Kasumi-1 (cell line): Measurements from ENCODE around the gene RNASE13.

Experiments used
- DNase-seq, 2 experiments: peaks; one replicate each; lab custom pipeline; 2025; lab: John Stamatoyannopoulos, UW

Gene RNASE13, protein sequence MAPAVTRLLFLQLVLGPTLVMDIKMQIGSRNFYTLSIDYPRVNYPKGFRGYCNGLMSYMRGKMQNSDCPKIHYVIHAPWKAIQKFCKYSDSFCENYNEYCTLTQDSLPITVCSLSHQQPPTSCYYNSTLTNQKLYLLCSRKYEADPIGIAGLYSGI

GRCh38 chr14:21034707-21035106 is at the start of gene RNASE13:
RNASE13 (minus strand) TSS chr14:21034807; CDS start chr14:21034288, 519 bp downstream.
- DNase-seq: no peak

GRCh38 chr14:21084396-21084795 is 49.8 kb upstream of the RNASE13 start:
- no peak for DNase-seq

- no peak for DNase-seq
Measured at GRCh38 chr14:21083565-21084325, 49.1 kb upstream of the RNASE13 start.

DNA sequence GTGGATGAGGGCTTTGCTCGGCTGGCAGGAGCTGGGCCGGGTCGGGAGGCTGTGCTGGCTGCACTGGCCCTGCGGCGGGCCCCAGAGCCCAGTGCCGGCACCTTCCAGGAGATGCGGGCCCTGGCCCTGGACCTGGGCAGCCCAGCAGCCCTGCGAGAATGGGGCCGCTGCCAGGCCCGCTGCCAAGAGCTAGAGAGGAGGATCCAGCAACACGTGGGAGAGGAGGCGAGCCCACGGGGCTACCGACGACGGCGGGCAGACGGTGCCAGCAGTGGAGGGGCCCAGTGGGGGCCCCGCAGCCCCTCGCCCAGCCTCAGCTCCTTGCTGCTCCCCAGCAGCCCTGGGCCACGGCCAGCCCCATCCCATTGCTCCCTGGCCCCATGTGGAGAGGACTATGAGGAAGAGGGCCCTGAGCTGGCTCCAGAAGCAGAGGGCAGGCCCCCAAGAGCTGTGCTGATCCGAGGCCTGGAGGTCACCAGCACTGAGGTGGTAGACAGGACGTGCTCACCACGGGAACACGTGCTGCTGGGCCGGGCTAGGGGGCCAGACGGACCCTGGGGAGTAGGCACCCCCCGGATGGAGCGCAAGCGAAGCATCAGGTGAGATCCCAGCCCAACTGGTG is 47.0 kb upstream of the RNASE13 start:
- DNase-seq: no peak

DNA sequence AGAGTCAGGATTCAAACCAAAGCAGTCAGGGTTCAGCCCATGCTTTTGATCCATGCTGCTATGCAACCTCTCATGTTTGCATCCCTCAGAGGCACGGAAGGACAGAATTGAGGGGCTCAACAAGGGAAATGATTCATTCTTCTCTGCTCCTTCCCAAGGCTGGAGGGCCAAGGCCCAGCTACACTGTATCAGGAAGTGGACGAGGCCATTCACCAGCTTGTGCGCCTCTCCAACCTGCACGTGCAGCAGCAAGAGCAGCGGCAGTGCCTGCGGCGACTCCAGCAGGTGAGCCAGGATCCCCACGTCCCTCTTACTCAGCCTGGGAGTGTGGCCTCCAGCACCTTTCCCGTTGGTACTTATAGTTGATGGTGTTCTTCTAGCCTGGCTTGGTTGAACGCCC is 44.1 kb upstream of the RNASE13 start:
- no peak for DNase-seq

- DNase-seq: no peak
Measured at GRCh38 chr14:21078287-21078686, 43.7 kb upstream of the RNASE13 start.

GRCh38 chr14:21077672-21078071 is 43.1 kb upstream of the RNASE13 start:
- no peak for DNase-seq

- DNase-seq: no peak
Measured at GRCh38 chr14:21075719-21076437, 41.3 kb upstream of the RNASE13 start.

GRCh38 chr14:21074398-21075272 is 40.0 kb upstream of the RNASE13 start:
- DNase-seq: no peak

DNA sequence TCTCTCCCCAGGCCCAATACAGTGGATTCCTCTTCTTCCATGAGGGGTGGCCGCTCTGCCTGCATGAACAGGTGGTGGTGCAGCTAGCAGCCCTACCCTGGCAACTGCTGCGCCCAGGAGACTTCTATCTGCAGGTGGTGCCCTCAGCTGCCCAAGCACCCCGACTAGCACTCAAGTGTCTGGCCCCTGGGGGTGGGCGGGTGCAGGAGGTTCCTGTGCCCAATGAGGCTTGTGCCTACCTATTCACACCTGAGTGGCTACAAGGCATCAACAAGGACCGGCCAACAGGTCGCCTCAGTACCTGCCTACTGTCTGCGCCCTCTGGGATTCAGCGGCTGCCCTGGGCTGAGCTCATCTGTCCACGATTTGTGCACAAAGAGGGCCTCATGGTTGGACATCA is 39.3 kb upstream of the RNASE13 start:
- DNase-seq: no peak

- no peak for DNase-seq
Measured at GRCh38 chr14:21072781-21073339, 38.3 kb upstream of the RNASE13 start.

DNA sequence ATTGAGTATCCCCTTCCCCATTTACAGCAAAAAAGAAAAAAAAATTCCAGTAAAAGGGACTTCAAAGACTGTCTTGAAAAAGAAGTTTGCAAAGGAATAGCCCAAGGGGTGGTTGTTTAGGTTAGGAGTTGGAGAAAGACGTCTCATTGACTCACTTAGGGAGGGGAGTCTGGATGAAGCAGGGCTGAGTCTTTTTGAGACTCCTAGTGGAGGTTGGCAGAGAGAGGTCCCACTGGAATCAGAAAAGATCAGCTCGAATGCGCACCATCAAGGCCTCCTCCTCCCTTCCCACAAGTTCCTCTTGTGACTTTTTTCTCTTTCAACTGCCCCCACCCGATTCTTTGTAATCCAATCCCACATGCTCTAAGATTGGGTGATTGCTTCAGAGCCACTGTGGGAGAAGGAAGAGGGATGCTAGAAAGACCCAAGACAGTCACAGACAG is 37.4 kb upstream of the RNASE13 start:
- DNase-seq: peak; percentile 93 to 94

DNA sequence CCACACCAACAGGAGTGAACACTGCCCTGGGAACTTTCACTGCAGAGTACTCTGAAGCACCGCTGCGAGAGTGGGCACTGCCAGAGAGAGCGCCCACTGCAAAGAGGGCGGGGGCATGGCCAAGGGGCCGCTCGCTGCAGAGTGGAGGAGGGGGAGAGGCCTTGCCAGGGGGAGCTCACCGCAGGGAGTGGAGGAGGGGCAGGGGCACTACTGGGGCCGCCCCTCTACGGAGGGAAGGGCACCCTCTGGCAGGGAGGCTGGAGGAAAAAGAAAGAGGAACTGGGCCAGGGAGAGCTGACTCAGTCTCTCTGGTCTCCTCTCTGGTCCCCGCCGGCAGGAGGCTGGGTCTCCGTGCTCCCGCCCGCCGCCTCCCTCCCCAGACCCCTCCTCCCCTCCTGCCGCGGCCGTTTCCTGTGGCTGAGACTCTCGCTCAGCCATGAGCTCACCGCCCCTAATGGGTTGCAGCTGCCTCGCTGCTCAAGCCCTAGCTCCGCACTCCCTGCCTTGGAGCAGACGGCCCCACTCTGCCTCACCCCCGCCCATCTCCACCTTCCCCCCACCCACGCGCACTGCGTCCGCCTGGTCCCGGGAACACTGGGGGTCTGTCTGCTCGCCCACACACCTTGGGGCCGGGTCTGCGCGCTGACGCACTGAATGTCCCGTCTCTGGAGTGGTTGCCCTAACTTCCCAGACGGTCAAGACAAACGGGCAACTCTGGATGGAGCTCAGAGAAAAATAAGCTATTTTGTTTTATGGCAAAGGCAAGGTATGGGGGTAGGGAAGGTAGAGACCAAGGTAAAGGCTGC is 36.8 kb upstream of the RNASE13 start:
- peak; percentile 96 to 97 for DNase-seq

DNA sequence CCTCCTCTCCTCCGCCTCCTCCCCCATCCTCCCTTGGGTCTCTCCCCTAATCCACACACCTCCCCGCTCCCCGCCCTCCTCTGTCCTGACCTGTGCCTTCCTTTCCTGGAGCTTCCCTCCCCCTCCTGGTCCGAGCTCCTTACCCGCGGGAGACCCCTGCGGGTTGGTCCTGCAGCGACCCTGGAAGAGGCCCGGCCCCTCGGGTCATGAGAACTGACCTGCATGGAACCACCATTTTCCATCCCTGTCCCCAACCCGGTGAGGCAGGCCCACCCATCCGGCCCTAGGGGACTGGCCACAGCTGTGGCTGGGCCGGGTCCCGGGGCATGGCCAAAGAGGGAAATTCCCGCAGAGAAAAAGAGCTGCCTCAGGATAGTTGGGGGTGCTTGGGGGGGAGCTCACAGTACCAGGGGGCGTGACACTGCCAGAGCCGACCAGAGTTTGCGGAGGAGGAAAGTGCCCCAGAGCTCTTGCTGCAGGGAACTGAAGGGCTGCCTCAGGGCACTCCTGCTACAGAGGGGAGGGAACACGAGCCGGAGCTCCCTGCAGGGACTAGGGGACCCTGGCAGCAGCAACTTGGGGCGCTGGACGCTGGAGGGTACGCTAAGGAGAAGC is 36.1 kb upstream of the RNASE13 start:
- peak; percentile 68 to 71 for DNase-seq

- no peak for DNase-seq
Measured at GRCh38 chr14:21070083-21070609, 35.5 kb upstream of the RNASE13 start, which contains the start of gene ARHGEF40. ARHGEF40 (plus strand) TSS chr14:21070304; CDS start chr14:21070397, 93 bp downstream.

DNA sequence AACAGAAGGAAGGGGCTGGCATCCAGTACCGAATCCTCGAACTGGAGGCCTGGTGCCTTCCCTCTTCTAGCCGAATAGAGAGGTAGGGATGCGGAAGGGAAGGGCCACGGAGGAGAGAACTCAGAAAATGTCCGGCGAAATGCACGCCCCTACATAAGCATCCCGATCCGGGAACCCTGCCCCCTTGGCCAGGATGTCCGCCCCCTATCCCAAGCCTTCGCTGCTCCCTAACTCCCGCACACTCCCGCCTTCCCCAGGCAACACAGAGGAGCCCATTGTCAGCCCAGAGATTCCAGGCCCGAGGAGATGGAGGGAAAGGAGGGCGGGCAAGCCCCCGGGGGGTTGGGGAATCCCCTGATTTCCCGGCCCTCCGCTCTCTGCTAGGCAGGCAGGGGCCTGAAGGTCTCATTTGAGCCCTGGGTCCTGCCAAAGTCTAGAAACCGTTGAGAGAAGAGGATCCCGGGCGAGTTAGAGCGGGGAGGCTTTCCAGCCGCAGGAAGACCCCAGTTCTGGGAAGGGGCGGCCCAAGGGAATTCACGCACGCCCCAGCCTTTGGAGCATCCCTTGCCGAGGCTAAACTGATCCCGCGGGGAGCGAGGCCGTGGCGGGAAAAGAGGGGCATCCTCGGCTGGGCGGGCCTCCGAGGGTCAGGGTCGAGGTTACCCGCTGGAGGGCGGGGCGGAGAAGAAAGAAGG is 34.9 kb upstream of the RNASE13 start:
- DNase-seq: no peak

DNA sequence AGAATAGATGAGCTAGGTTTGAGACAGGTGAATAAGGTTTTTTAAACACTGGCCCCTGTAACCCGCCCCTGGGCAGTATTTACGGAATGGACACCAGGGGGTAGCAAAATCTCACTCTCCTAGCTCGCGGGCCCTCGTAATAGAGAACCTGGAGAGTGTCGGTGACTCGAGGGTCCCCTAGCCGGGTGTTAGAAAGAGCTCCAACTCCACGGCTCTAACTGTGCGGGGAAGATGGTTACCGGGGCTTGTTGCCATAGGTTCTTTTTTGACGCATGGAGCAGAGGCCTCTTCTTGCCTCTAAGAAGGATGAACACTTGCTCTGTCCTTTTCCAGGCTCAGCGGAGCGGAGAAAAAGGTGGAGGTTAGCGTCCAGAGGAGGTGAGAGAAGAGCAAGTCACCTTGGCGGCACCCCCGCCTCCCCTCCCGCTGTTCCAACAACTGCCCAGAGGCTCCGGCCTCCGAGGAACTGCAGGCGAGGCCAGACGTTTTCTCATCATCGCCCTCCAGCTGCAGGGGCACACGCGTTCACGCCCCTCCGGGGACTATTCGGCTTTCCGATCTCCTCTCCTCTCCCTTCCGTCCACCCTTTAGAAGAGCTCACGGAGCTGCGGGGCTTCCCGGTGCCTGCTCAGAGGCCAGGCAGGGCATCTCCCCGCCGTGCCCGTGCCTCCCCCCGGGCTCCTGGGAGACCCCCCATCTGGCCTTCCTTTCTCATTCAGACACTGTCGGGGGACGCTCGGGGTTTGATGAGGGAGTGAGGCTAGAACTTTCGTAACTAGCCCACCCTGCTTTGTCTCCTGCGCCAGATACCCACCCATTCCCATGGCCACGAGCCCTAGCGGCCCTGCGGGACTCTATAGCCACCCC is 34.1 kb upstream of the RNASE13 start:
- peak; percentile 70 to 76 for DNase-seq
